NCI-H526 treated with DMSO at 0.1 percent for 48 hours (cell line): ENCODE measurements around the gene HSD3B1.
"Not testable (repeated sequence)": the region's sequence is repeated elsewhere in the genome, so short reads cannot be mapped to it uniquely, and the experiment has no call there.

ENCODE experiments used
- DNase-seq: peaks from one replicate; lab custom pipeline; 2025; lab: John Stamatoyannopoulos, UW

The HSD3B1 gene

DNA sequence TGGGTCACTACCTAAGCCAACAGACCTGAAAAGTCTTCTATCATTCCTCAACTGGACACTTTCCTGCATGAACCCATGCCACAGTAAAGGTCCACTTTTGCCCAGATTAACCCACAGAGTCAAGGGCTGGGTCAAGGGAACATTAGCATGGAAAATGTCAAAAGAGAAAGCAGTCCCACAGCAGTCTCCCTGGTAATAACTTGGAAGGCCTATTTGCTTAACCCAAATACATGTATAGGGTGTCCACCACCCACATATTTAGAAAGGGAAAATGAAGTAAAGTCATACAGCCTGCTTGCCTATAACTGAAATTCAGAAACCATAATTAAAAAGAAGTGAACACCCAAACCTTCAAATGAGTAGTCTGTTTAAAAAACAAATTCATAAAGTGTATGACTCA lies 16.1 kb upstream of the HSD3B1 start:
- no peak for DNase-seq

DNA sequence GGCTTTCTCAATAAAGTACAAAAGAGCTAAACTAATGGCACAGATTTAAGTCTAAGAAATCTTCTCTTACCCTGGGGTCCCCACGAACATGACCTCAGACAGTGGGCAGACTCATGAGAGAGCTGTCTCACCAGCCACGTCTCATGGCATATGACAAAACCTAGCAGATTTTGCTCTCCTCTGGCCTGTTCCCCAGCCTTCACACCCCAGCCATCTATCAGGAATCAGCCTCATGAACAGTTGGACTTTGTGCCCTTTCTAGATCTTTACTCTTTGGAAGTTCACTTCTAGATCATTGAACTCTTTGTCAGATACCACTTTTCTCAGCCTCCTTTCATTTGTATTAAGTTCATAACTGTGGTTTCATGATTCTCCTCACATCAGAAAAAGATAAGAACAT lies 14.2 kb upstream of the HSD3B1 start:
- no peak for DNase-seq

DNA sequence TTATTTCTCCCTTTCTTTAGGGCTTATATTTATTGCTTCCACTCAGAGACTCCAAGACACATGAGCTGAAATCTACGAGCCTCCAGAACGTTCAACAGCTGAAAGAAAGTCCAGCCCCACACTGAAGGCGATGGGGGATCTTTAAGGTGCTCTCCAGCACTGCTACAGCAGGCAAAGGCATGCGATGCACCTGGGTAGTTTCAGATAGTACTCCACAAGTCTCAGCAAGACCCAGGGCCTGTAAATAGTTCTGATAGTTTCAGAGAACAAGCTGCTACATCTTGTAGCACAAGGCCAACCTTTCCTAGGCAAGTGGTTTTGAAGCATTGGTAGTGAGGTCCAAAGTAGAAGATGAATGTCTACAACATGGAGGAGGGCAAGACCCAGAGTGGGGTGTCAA lies 2.2 kb upstream of the HSD3B1 start:
- no peak for DNase-seq

DNA sequence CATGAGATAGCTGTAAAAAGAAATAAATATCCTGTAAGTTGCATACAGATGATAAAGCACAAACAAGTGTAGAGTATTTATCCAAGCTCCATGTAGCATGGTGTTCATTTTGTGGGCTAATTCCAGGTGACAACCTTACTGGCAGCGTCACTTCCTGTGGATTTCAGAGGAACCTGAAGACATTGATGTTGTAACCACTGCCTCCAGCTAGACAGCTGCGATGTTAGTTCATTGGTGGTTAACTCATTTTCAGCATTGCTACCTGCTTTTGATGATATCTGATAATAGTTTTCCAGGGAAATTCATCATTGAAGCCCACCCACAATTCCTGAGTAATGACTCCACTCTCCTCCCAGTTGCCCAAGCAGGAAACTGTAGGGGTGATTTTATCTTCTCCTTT lies 3.0 kb downstream of the HSD3B1 start:
- DNase-seq: no peak

DNA sequence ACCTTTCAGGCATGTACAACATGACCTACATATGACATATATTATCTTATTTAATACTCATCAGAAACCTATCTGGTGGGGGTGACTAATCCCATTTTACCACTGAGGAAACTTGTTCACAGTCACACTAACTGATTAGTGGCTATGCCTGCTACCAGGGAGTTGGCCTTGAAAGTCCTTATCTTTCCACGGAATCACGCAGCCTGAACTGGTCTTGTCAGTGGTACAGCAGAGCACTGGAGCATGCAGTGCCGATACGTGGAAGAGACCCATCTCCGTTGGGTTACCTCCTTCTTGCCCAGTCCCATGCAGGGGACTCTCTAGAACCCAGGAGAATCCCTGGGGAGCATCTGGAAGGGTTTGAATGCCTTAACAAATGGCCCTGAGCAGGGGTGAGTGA lies 8.2 kb downstream of the HSD3B1 start:
- DNase-seq: no peak

DNA sequence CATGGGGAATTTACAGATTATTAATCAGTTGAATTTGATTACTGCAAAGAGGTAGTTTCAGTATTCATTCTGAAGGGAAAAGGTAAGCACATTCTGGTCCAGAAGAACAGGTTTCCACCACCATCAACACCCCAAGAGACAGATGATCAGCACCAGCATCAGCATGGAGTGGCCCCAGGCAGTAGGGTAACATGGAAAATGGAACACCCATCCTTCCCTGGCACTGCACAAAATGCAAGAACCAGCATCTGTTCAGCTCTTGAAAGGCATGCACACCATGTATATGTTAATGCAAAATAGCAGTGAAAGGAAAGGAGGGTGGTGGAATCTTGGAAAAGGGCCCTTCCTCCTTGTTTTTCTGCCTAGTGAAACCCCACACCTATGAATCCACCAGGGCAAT lies 9.2 kb downstream of the HSD3B1 start:
- DNase-seq: no peak

DNA sequence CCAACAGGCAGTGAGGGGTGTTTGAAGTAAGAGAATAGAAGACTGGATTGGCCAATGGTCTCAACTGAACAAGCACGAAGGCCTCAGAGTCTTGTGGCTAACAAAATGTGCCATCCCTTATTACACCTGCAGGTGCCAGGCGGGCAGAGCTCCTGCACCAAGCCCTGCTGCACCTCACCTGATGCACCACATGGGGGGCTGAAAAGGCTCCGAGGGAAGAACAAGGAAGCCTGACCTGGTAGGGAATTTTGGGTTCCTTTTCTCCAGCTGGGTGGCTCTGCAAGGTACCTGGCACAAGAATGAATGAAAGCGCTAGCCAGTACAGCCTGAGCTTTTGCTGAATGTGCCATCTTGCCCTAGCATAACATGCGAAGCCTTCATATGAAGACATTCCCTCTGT lies 9.7 kb downstream of the HSD3B1 start:
- no peak for DNase-seq

DNA sequence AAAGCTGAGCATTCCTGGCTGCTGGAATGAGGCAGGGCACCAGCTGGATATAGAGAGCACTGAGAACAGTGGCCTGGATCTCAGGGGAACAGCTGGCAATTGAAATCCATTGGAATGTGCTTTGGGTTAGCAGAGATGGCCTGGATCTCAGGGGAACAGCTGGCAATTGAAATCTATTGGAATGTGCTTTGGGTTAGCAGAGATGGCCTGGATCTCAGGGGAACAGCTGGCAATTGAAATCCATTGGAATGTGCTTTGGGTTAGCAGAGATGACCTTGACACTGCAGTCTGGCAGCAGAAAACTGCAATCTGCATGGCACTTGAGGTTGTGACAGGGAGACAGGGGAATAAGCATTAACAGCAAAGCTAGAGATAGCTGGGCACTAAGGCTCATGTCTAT lies 10.7 kb downstream of the HSD3B1 start:
- DNase-seq: not testable (repeated sequence)

DNA sequence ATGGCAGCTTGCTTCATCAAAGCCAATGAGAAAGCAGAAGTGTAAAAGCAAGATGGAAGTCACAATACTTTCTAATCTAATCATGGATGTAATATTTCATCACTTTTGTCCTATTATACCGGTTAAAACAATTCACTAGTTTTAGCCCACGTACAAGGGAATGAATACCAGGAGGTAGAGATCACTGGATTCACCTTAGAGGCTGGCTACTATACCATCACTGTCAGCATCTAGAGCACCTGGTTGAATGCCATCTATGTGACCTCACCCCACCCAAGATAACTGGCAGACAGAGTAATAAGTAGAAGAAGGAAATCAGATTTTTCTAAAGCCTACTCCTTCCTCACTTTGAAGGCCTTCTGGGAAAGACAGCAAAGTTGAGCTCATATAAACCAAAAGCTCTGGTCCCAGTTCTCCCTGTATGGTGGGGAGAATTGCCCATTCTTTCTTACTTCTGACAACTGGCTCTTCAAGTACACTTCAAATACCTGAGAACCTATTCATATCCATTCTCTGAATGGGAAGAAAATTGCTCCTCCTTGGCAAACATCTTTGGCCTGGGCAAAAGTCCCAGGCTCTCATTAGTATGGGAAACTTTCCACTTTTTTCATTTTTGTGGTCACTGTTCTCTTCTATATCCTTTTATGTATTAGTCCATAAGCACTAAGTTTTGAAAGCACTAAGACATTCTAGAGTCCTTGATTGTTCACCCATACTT lies 24.8 kb downstream of the HSD3B1 start:
- no peak for DNase-seq

DNA sequence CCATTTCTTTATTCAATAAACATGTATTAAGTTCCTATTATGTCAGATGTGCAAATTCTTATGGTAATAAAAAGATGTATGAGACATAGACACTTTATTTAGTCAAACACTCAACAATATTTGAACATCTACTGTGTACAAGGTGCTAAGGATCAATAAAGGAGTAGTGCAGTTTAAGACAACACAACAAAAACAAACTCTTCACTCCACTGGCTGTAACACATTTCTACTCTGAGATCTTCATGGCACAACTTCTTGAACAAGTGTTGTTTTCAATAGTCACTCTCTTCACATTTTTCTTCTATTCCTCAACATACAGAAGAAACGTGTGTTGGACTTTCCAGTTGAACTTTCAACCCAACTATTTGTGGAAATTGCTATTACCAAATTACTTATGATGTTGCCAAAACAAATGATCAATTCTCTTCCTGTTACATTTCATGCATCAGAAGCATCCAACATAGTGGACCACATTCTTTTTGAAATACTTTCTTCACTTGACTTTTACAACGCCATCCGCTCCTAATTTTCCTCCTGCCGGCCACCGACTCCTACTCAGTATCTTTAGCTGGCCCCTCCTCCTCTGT lies 25.4 kb downstream of the HSD3B1 start:
- no peak for DNase-seq

DNA sequence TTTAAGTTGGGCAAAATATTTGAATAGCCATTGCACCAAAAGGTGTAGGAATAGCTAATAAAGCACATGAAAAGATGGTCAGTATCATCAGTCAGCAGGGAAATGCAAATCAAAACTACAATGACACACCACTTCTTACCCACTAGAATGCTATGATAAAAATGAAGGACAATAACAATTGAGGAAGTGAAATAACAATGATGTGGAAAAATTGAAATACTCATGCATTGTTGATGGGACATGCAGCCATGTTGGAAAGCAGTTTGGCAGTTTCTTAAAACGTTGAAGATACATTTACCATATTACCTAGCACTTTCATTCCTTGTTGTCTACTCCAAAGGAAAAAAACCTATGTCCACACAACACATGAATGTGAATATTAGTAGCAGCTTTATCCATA lies 28.4 kb downstream of the HSD3B1 start:
- no peak for DNase-seq

DNA sequence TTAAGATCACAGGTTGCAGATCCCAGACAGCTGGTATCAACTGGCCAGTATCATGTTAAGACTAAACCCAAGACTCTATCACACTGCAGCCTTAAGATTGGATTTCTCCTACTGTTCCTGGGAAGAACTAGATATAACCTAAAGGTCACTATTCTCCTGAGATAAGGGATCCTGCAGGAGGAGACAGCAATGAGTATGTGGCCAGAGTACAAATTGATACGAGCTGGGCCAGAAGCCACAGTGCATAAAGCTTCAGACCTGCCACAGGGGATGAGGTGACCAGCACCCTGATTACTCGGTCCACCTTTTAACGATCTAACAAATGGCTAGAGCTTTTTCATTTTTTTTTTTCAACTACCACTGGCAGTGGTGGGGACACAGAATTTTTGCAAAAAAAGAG lies 31.0 kb downstream of the HSD3B1 start:
- DNase-seq: no peak

DNA sequence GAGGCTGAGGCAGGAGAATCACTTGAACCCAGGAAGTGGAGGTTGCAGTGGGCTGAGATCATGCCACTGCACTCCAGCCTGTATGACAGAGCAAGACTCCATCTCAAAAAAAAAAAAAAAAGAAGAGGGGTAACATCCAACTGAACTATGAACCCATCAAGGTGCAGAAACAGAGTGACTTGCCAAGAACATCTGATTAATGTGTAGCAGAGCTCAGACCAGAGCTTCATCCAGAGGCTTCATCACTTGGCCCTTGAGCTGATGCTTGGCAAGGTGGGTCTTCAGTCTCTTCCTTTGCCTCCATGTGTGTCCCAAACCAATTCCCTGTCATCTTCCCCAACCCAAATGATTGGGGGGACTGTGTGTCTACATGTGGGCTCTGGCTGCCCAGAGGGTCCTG lies 32.6 kb downstream of the HSD3B1 start:
- no peak for DNase-seq

DNA sequence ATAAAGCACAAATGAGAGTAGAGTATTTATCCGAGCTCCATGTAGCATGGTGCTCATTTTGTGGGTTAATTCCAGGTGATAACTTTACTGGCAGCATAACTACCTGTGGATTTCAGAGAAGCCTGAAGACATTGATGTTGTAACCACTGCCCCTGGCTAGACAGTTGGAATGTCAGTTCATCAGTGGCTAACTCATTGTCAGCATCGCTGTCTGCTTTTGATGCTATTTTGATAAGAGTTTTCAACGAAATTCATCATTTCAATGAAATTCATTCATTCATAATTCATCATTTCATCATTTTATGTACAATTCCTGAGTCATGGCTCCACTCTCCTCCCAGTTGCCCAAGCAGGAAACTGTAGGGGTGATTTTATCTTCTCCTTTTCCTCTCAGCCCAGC lies 34.4 kb downstream of the HSD3B1 start:
- DNase-seq: no peak

DNA sequence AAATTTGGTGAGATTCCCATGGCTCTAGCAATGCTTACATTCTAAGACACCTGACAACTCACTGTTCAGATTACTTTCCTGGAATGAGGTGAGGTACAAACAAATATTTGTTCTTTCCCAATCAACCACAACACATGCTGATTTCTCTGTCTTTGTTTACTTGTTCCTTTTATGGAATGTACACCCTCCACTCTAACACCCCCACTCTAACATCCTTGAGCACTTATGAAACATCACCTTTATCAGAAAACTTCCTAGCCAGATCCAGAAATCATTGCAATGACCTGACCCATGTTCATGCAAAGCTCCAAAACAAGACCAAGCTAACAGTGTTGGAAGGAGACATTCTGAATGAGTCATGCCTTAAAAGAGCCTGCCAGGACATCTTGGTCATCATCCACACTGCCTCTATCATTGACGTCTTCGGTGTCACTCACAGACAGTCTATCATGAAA lies 35.5 kb downstream of the HSD3B1 start:
- no peak for DNase-seq

DNA sequence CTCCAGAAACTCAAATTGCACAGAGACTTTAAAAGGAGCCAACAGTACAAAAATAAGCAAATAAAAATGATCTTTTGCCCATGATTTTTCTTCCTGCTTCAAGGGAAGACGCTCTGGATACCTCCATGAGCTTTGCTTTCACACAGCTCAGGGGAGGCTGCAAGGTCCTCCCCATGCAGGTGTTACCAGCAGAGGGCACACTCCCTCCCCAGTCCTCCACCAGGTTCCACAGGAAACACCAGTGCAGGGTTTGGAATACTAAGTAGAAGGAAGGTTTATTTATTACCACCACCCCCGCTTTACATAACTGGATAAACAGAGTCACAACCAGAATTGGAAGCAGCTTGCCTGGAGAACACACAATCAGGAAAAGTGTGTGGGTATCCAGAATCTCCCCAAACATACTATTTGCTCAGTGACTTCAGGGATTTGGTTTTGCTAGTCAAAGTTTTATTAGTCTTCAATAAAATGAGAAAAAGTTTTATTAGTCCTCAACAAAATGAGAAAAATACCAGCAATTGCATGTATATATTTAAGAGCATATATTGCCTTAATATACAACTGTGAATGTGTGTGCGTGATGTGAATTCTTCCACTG lies 37.3 kb downstream of the HSD3B1 start:
- no peak for DNase-seq

DNA sequence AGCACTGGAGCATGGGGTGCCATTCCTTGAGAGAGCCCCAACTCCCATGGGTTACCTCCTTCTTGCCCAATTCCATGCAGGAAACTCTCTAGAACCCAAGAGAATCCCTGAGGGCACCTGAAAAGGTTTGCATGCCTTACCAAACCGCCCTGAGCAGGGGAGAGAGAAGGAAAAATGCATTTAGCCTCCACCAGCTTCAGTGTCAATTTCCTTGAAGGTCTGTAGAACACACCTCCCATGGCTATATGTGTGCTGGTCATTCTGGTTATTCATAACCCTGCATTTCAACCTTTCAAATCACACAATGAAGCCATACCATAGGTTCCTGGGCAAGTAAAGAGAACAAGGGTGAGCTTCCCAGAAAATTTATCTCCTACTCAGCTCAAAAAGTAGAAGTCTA lies 39.6 kb downstream of the HSD3B1 start:
- DNase-seq: no peak

DNA sequence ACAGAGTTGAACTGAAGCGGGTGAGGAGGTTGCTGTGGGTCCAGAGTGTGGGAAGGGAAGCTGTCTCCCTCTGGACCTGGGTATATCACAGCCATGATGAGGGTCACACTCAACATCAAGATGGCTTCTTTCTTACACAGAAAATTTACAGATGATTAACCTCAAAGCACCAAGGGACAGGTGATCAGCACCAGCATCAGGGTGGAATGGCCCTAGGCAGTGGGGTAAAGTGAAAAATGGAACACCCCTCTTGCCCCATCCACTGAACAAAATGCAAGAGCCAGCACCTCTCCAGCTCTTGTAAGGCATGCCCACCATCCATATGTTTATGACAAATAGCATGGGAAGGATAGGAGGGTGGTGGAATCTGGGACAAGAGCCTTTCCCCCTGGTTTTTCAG lies 40.3 kb downstream of the HSD3B1 start:
- no peak for DNase-seq

DNA sequence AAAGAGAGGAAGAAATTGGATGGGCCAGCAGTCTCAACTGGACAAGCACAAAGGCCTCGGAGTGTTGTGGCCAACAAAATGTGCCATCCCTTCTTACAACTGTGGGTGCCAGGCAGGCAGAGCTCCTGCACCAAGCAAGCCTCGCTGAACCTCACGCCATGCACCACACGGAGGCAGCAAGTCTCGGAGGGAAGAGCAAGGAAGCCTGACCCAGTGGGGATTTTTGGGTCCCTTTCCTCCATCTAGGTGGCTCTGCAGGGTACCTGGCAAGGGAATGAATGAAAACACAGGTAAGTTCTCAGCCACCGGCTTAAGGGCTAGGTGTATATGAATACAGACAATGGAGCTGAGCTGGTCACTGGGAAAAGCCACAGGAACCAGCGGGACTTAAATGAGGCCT lies 40.8 kb downstream of the HSD3B1 start:
- DNase-seq: no peak

DNA sequence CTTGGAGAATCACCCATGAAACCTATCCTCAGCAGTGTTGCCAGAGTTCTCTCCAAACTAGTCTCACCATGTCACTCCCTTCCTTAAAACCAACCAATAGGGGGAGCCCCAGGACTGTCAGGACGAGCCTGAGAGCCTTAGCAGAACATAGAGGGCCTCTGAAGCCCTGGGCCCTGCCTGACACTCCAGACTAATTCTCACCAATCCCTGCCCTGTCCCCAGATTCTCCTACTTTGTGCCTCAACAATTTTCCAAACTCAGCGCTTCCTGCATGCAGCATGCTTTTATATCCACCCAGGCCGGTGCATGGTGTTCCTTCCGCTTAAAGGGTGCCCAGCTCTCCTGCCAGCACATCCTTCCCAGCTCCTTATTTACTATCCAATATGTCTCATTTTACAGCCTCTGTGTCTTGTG lies 42.7 kb downstream of the HSD3B1 start:
- peak; percentile 50 for DNase-seq

DNA sequence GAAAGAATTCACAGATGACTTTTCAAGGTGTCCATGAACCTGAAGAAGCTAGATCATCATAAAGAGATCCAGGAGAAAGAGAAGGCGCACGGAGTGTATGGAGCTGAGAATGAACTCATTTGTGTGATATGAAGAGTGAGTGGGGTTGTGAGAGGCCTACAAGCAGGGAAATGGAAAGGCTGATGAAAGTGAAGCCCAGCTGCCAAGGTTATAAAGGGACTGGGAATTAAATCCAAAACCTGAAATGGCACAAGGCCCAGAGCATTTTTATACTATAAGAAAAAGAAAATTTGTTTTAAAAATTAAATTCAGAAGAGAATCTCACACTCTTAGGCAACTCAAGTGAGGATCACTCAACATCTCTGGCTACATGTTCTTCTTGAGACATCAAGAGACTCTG lies 43.4 kb downstream of the HSD3B1 start:
- no peak for DNase-seq

DNA sequence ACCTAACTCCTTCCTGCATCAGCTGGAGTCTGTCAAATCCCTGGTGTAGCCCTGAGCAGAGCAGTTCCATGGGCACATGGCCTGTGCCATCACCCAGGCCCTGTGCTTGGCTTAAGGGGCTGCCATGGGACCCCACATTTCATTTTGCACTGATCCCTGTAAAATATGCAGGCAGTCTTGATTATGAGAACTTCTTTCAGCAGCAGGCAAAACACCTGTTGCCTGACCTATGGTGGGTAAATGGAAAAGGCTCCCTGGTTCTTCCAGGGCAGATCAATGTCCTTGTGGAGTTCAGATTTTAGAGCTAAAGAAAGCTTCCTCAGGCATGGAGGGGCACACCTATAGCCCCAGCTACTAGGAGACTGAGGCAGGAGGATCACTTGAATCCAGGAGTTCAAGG lies 44.2 kb downstream of the HSD3B1 start:
- DNase-seq: no peak

DNA sequence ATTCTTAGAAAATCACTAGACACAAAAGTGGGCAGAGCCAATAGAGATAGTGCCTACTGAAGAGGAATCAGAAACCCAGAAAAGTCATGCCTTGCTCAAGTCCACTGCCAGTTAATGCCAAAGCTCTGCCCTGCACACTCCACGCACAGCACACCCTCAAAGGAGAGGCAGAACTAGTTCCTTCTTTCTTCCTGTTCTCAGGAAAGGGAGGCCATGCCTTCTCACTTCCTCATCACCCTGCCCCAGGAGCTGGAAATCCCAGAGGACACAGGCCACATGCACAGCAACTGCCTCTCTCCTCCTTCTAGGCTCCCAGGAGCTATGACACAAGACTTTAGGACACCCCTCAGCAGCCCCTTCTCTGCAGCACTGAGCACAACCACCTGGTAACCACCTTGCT lies 45.6 kb downstream of the HSD3B1 start:
- DNase-seq: not testable (repeated sequence)
